Effector CD8-positive, alpha-beta T cell (primary cell): ENCODE results near the gene JAML.

Source experiments
- DNase-seq: peaks from one replicate; lab custom pipeline; 2025; lab: John Stamatoyannopoulos, UW

Gene JAML

GRCh38 chr11:118145285-118146227 lies 79.3 kb downstream of the JAML start:
- peak; percentile 85 for DNase-seq

- DNase-seq, result no peak
These were observed 80.2 kb downstream of the JAML start for GRCh38 chr11:118144301-118145268.
